Activated effector memory CD4-positive, alpha-beta T cell treated with Interleukin-2 at 50 U/mL for 16 hours (primary cell): ENCODE measurements around the gene CDKN2B.
"Not testable (repeated sequence)": the region's sequence is repeated elsewhere in the genome, so short reads cannot be mapped to it uniquely, and the experiment has no call there.

ENCODE experiments used
- DNase-seq: peaks from one replicate; pipeline ENCODE4 v3.0.0-alpha.2; 2020

CDKN2B gene, protein sequence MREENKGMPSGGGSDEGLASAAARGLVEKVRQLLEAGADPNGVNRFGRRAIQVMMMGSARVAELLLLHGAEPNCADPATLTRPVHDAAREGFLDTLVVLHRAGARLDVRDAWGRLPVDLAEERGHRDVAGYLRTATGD

DNA sequence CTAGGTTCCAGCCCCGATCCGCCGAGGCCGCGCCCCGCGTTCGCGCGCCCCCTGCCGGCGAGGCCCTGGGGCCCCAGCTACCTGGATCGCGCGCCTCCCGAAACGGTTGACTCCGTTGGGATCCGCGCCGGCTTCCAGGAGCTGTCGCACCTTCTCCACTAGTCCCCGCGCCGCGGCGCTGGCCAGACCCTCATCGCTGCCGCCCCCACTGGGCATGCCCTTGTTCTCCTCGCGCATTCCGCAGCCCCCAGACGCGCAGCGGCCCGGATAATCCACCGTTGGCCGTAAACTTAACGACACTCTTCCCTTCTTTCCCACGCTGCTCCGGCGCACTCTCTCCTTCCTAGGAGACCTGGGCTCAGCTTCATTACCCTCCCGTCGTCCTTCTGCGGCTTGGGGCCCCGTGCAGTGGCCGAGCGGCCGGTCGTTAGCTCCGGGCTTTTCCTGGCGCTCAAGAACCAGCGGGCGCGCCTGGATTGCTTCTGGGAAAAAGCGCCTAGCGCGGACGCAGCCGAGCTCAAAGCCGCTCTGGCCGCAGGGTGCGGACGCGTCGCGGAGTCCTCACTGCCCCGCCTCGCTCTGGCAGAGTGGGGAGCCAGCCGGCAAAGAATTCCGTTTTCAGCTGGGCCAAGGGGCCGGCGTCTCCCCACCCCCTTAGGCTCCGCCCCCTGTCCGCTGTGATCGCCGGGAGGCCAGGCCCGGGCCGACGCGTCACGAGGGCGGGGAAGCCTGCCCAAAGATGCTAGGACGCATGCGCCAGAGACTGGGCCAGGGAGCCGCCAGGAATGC is at the start of gene CDKN2B:
CDKN2B (minus strand) TSS at position 589 of the 789 bp plus-strand sequence; CDS start at position 237, 352 bp downstream.
- DNase-seq, result peak; percentile 61

DNA sequence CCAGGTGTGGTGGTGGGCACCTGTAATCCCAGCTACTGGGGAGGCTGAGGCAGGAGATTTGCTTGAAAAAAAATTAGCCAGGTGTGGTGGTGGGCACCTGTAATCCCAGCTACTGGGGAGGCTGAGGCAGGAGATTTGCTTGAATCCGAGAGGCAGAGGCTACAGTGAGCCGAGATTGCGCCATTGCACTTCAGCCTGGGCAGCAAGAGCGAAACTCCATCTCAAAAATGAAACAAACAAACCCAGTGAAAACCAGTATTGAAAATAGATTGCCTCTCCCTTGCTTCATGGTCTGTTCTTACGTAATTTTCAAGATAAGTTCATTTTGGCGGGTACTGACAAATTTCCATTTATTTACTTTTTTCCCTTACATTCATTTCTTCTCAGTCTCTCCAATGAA is 48.9 kb upstream of the CDKN2B start:
- DNase-seq, result not testable (repeated sequence)

DNA sequence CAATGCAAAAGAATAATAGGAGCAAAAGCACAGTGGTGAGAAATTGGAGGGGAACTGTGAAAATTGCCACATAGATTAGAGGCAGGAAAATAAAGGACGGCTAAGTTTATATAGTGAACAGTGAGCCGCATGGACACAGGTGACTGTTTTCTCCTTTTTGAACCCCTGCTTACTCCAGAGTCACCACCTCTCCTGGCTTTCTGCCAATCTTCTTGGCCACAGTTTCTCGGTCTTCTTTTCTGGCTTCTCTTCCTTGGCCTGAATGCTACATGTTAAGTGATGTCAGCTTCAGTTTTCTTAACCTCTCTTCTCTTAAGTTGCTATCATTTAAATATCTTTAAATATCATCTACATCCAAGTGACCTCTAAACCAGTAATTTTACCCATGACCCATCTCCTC is 47.3 kb upstream of the CDKN2B start:
- no peak for DNase-seq

DNA sequence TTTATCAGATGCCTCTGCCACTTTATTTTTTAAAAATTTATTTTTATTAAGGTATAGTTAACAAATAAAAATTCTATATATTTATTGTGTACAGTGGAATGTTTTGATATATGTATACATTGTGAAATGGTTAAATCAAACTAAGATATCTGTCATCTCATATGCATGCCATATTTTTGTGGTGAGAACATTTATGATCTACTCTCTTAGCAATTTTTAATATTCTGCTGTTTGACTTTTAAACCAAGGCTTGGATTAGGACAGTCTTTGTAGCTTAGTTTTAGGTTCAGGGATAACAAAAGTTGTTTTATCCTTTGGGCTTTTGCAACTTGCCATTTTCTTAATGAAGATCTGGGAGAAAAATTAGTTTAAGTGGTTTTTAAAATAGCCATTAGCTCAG is 46.0 kb upstream of the CDKN2B start:
- DNase-seq, result no peak

DNA sequence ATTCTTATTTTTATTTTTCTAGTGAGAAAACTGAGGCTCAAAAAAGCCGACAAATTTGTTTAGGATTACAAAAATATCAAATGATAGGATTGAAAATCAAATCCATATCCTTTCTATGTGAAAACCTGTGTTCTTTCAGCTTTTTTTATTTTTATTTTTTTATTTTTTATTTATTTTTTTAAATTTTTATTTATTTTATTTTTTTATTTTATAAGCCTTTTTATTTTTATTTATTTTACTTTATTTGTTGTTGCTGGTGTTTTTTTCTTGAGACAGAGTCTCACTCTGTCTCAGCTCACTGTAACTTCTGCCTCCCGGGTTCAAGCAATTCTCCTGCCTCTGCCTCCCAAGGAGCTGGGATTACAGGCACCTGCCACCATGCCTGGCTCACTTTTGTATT is 45.4 kb upstream of the CDKN2B start:
- no peak for DNase-seq

DNA sequence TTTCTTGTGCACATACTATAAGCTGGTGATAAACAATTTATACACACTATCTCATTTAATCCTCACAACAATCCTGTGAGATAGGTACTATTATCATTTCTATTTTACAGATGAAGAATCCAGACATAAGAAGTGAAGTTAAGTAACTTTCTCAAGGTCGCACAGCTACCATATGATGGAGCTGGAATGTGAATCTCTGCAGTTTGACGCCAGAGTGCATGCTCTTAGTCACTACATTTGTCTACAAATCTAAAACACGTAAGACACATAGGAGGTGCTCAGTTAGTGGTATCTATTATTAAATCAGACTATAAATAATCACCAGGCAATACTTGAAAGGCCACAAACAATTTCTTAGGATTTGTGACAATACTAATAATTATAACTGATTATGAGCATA is 45.0 kb upstream of the CDKN2B start:
- DNase-seq, result no peak

DNA sequence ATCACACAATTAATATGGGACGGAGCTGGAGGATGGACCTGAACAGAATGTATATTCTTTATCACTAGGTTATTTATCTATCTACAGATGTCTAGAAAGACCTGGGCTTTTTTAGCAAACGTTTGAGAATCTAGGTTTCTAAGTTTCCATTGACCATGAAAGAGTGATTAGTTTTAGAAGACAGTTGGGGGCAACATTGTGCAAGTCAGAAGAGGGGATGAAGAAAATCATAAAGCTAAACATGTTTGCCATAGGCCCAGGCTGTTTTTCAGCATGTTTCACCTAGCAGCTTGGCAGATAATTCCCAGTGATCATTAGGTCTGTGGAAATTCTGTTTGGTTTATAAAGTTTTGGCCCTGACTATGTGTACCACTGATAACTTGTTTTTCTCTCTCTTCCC is 44.1 kb upstream of the CDKN2B start:
- DNase-seq, result no peak

DNA sequence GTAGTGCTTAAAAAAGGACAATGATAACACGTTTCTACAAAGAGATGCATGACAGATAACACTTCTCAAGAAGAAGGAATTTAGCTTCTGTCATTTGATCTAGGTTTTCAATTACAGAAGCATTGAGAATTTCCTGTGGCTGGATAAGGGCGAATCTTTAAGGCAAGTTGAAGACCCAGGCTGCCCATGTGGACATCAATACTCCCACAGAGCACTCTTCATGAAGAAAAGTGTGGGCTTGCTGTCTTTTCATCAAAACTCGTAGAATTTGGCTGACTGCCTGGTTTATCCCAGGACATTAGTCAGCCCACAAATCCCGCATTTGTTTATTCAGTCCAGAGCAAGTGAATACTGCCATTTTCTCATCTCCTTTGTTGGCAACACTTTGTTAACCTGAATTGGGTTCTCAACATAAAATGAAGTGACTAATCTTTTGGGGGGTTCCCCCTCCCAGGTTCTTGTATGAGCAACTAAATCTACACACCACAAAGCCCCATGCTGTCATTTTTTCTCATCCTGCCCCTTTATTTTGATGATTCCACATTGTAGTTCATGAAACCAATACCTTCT is 43.4 kb upstream of the CDKN2B start:
- DNase-seq, result no peak

DNA sequence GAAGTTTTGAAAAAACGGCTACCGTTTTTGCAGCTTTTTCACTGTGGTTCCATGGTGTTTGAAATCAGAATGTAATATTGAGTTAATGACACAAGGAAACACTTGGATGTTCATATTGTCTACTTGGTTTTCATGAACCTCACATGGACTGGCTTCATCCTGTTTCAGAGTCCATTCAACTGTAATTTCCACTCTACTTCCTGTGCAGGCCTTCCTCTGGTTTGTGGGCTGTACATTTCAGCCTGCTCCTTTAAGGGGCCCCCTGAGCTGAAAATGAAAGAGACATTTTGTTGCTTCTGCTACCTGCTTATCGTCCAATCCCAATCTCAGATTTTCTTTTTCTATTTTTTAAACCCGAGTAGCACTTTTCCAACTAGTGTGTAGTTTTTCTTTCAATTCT is 41.8 kb upstream of the CDKN2B start:
- DNase-seq, result no peak

DNA sequence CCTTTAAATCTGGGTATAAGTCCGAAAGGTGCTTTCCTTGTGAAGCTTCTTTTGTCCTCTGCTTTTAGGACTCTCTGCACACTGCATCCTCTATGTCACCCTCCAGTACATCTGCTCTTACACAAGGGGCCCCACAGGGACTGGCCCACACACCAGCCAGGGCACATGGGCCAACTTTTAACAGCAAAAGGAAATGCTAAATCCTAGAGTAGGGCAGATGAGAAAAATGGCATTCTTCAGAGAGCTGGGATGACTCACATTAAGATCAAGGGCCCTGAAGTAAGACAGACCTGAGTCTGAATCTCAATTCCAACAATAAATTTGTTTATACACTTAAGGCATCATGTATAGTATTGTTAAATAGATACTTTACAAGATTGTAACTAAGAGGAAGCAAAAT is 40.3 kb upstream of the CDKN2B start:
- no peak for DNase-seq

DNA sequence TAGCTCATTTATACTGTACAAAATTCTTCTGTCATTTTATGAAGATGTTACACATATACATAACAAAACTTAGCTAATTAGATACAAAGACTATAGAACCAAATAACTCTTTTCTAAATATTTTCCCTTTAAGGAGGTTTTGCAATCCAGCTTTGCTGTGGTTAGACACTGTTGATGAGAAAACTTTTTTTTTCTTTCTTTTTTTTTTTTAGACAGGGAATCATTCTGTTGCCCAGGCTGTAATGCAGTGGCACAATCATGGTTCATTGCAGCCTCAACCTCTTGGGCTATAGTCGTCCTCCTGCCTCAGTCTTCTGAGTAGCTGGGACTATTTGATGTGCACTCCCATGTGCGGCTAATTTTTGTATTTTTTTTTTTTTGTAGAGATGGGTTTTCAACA is 38.5 kb upstream of the CDKN2B start:
- no peak for DNase-seq

DNA sequence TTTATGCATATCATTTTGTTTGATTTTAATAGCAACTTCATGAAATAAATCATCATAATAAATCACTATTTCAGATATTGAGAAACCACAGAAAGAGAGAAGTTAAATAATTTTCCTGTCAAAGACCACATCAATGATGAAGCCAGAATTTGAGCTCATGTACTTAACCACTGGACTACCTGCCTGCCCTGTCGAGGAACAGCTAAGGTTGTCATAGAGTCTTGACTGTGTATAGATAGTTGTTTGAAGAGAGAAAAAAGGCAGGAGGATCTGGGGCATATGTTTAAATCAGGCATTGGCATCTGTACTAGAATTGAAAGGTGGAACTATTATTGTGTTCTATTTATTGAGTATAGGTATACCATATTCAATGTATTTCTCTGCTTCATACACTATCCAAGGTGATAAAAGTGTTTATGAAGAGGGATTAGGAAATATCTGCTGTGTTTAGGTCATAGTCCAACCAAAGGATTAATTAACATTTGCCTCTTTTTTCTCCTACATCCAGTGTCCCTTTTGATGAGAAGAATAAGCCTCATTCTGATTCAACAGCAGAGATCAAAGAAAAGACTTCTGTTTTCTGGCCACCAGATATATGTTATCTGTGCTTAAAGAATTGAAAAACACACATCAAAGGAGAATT is 37.3 kb upstream of the CDKN2B start:
- DNase-seq, result no peak

DNA sequence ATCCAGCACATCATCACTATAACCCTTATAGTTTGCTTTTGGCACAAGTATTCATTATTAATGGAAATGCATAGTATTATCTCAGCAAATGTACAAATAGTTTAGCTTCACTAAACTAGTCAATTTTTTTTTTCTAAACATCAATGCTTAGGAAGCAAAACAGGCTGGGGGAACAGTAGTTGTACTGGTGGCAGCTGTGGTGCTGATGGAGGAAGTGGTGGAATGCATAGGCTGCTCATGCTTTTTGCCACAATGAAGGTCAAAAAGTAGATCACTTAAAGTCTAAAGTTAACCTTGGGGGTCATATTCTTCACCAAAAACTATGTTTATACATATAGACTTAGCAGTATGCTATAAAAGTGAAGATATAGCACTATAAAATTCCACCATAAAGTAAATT is 36.3 kb upstream of the CDKN2B start:
- no peak for DNase-seq

DNA sequence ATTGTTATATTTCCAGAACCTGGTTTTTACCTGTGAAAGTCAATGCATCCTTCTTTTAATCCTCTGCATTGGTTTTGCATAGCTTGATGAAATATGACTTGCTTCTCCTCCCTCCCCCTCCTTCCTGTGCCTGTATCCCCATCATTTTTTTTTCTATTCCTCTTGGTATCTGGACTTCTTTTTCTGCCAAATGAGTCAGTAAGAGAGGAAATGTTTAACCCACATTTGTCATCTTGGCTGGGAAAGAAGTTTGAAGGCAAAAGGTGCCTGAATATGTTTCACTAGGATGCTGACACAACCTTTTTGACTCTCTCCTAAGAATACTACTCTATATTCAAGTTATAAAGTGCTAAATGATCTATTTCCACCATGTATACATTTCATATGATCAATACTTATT is 35.5 kb upstream of the CDKN2B start:
- DNase-seq, result no peak

DNA sequence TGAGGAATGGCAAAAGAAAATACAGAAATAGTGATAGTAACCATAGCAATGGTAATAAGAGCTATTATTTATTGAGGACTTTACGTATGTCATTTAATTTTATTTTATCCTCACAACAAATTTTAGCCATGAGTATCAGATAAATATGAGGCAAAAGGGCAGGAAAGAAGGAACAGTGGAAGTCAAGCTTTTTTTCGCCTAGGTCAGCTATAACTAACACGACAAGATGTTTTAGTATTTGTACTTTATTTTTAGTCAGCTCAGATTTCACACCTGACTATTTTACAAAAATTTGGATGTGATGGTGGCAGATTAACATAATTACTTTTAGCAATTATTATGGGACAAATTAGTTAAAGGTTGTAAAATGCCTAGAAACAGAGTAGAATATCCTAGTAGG is 34.8 kb upstream of the CDKN2B start:
- DNase-seq, result no peak

DNA sequence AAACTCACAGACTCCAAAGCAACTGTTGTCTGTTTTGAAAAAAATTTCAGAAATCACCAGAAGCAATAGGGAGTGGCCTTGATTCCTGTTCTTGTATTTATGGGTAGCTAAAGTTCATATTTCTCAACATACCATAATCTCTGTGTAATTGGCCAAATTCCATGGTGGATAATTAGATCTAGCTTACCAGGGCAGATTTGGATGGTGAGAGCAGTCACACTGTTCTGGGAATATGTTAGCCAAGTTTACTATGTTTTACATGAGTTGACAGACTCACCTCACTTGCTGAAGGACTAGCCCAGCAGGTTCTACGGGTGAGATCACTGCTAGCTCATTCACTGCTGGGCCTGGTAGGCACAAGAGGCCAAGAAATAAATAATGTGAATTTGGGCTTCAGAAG is 32.7 kb upstream of the CDKN2B start:
- no peak for DNase-seq

DNA sequence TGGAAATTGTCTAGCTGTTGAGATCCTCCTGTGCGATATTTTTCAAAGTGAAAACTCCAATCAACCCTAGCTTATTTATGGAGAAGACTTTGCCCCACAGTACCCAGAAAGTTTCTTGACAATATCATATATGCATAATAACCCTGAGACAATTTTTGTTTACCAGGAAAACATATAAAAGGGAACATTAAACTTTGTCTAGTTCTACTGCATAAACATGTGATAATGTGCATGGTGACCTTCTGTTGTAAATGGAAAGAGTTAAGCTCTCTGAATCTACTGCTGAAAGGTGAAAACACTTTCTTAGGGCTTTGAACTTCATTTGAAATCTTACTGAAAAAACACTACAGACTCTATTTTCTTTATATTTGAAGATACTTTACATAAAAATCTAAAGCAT is 32.2 kb upstream of the CDKN2B start:
- DNase-seq, result no peak

DNA sequence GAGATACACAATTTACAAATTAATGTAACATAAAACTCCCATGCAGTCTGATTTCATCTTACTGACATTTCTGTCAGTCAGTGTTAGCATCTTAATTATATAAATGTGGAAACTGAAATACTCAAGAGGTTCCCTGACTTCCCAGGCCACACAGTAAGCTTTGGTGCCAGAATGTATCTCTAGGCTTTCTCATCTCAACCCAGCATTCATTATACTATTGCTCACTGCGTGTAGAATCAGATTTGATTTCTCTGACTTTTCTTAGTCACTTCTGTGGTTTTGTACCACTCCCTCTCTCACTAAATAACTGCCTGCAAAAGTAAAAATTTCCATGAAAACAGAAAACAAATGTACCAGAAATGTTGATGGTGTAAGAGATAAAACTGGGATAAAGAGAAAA is 31.7 kb upstream of the CDKN2B start:
- DNase-seq, result no peak

DNA sequence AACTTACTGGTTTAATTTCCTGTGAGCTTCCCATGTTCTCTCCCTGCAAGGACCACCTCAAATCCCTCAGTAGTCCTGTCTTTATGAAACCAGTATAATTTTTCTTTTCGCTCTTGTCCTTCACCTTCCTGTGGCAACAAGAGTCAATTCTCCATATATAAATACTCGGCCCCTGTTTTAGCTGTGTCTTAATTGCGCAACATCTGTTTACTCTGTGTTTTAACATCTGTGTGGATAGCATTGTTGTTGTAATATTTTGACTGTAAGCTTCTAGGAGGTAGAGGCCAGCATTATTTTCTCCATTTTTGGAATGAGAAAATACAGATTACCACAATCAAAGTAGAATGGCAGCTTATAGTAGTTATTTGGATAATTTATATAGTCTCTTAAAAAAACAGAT is 30.2 kb upstream of the CDKN2B start:
- no peak for DNase-seq

DNA sequence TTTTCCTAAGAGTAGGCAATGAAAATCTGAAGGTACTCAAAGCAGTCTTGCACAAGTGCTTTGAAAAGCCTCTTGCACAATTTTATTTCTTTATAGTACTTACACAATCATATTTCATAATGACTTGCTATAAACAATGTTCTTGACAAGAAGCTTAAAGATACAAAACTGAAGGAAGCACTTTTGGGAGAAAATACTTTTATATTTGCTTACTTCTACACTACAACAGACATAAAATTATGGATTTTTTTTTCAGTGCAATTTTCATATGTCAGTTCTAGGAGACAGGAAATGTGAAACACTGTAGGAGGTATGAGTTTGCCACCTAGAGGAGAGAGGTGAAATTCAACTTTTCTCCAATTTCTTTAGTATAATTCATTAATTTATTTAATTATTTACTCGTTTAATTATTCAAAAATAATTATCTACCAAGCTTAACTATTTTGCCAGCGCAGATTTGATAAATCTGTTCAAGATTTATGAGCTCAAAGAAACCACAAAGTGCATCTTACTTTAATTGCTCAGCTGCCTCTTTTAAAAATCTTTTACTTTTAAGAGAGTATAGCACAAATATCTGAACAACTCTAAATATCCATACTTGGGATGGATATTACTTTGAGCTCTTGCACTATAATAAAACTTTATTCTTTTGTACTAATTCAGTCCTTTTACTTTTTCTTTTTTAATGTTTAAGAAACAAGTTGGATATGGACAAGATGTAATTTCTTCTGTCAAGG is 29.0 kb upstream of the CDKN2B start:
- no peak for DNase-seq

DNA sequence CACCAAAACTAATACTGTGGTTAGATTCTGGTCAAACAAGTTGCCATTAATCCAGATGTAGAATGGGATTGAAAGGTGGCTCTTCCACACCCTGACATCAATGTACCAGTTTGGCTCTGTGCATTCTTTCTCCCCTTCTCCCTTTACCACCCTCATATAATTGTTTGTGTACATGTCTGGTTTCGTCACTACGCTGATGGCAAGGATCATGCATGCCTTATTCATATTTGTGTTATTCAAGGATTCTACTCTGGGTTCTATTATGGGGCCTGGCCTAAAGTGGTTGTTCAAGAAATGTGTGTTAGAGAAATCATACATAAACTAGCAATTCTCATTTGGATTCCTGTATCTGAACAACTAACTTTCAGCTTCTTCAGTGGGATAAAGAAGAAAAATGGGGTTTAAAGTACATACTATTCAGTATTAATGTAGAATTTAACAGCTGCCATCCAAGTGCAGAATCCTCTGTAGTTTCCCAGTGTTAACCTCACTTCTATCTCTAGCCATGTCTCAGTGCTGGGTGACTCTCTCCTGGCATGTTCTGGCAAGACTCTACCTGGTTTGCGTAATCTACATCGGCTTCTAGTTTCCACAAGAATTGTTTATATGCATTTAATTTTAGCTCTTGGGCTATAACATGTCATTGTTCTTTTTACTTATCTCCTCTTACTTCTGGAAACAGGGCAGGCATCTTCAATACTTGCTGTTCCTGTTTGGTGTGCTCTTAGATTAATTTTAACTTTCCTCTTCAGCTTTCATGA is 27.9 kb upstream of the CDKN2B start:
- DNase-seq, result no peak

DNA sequence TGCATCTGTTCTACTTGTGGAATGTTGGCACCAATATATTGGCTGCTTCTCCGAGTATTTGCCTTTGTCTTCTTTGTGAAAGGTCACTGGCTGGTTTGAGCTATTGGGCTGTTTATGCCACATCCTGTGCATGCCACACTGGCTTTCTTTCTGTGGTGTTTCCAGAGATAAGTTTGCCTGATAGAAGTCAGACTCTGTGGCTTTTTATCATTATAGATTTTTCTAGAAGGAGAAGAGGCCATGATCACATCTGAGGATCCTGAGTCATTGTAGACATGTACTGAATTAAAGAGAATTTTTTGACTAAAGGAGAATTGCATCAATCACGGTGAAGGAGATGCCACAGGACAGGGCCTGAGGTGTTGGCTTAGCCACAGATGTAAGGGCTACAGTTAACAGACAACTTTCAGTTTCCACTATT is 26.5 kb upstream of the CDKN2B start:
- no peak for DNase-seq
